Transverse colon (tissue), 3 donors: ENCODE results near the gene TAPT1.

ENCODE experiments used
- CTCF ChIP-seq, 5 experiments: fragments of 200-600 bp in 3 of 5; fragments of 450-650 bp in 2 of 5; sonication (generic) in 3 of 5; IDR thresholded peaks; 1 replicate in 2 of 5; 2 replicates in 3 of 5; pipeline ENCODE4 v1.5.1; 2016 to 2017; ENCODE audit warnings: antibody characterized with exemption in 5 of 5, inconsistent platforms in 3 of 5, mild to moderate bottlenecking in 2 of 5, moderate library complexity in 1 of 5
- EP300 ChIP-seq: sonication (generic); formaldehyde crosslinking; IDR thresholded peaks from one replicate; pipeline ENCODE4 v1.6.1; 2017; ENCODE audit warnings: antibody characterized with exemption, low read depth
- POLR2A ChIP-seq: fragments of 450-650 bp; IDR thresholded peaks from one replicate; pipeline ENCODE4 v1.6.1; 2016; ENCODE audit warnings: antibody characterized with exemption, mild to moderate bottlenecking, moderate library complexity

- TF ChIP-seq CTCF (IDR thresholded peaks at IDR 0.05): no peak
- TF ChIP-seq POLR2A: no peak
- no peak for TF ChIP-seq EP300
Observed at GRCh38 chr4:16236402-16237023, 10.2 kb upstream of the TAPT1 start.
